Activated CD4-positive, CD25-positive, alpha-beta regulatory T cell treated with anti-CD3 and anti-CD28 coated beads, Interleukin-2, amount 50 U/mL, for 24 hours (primary cell): ENCODE data around the gene RBFOX1.

Experiments used
- ATAC-seq, 2 donors: fragments of 150-1000 bp; cut with Tn5 transposase; one replicate each; pipeline ENCODE4 v1.10.0; 2021; ENCODE audit warnings: mild to moderate bottlenecking in 1 of 2, moderate library complexity in 1 of 2

The RBFOX1 gene

DNA sequence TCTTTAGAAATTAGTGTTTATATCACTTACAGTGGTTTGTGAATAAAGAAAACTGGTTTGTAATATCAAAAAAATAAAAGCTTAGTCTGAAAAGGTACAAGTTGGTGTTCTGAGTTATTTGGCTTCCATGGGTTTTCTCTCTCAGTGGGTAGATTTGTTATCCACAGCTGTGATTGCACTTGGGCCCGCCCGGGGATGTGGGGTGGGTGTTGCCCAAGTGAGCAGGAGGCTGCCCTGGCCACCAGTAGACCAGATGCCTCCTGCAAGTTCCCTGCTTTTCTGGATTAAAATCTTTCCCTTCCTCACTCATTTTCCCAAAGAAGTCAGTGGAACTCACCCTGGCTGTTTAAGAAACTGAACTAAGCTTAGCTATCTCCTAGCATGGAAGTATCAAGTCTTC, 380.6 kb downstream of the RBFOX1 start:
- ATAC-seq = no peak

GRCh38 chr16:7714775-7715174, 382.1 kb downstream of the RBFOX1 start:
- ATAC-seq = no peak

- no peak for ATAC-seq
Measured at GRCh38 chr16:7716660-7717550, 384.3 kb downstream of the RBFOX1 start.

DNA sequence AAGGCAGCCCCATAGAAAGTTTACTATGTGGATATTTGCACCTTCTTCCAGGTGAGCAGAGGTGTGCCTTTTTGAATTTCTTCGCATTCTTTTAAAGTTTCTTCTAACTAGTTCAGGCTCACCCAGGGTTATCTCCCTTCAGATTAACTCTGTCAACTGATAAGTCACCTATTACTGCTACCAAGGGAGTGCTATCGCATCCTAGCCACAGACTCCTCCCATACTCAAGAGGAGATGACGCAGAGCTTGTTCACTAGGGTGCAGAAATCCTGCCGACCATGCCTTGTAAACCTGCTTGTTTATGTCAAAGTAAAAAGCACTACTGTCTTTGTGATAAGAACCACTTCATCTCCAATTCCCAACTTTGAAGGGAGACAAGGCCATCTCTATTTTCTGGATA, 390.1 kb downstream of the RBFOX1 start:
- no peak for ATAC-seq

- no peak for ATAC-seq
Measured at GRCh38 chr16:7731141-7731540, 398.5 kb downstream of the RBFOX1 start.

- no peak for ATAC-seq
Measured at GRCh38 chr16:7736138-7736665, 403.6 kb downstream of the RBFOX1 start.

DNA sequence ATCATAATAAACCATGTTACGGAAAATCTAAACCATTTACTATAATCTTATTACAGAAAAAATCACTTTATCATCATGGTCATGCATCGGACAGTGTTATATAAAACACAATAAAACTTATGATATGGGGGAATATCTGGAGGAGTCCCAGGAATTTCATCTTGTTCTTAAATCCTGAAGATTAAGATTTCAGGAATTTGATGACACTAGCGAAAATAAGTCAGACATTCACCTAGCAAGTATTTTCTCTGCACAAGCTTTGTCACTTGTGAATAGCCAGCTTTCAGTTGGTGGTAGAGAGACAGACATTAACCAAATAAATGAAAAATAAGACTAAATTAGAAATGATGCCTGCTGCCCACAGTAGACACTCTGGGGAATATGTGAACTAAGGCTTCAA, 410.0 kb downstream of the RBFOX1 start:
- no peak for ATAC-seq

DNA sequence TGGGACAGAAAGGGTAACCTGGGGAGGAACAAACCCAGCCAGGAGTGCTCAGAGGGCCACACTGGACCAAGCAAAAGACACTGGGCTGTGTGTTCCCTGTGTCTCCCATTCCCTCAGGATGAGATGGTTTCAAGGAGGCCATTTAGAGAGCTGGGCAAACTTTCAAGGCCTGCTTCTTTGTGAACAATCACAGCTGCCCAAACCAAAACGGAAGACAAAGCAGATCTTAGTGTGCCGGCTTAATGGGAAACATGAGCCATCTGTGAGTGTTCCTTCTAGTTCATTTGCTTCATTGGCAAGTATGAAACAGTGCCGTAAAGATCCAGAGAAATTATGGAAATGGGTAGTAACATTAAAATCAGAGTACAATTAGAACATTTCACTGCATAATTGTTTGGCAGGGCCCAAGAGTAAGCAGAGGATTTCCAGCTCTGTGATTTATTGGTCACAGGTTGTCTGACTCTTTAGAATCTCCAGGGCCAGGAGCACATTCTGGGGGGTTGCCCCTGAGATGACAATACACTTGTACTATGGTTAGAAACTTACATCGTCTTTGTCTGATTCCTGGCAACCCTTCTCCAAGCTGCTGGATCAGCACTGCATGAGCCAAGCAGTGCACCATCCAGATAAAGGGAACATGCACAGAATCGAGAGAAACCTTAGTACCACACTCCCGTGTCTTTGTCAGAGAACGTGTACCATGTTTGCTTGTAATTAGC, 412.1 kb downstream of the RBFOX1 start:
- no peak for ATAC-seq

- no peak for ATAC-seq
Measured at GRCh38 chr16:7745276-7745675, 412.6 kb downstream of the RBFOX1 start.

GRCh38 chr16:7746941-7747340, 414.3 kb downstream of the RBFOX1 start:
- ATAC-seq = no peak

DNA sequence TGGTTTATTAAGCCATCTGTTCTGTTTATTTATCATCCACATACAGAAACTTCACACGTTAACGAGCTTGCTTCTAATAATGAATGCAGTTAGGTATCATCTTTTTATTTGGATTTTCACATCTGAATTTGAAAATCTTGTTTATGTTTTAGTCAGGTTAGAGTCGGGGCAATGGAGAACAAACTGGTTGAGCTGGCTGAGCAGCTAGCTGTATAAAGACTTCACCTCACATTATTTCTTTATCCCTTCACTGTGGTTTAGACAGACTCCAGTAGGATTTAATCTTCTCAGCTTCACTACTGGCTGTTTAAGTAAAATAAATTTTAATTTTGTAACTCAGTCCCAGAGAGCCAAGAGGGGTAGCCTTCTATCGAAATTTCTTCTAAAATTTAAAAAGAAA, 415.9 kb downstream of the RBFOX1 start:
- no peak for ATAC-seq

GRCh38 chr16:7755347-7755882, 422.8 kb downstream of the RBFOX1 start:
- ATAC-seq = no peak
